Measurements from ENCODE around the gene SMAD5.

SMAD5 gene

DNA sequence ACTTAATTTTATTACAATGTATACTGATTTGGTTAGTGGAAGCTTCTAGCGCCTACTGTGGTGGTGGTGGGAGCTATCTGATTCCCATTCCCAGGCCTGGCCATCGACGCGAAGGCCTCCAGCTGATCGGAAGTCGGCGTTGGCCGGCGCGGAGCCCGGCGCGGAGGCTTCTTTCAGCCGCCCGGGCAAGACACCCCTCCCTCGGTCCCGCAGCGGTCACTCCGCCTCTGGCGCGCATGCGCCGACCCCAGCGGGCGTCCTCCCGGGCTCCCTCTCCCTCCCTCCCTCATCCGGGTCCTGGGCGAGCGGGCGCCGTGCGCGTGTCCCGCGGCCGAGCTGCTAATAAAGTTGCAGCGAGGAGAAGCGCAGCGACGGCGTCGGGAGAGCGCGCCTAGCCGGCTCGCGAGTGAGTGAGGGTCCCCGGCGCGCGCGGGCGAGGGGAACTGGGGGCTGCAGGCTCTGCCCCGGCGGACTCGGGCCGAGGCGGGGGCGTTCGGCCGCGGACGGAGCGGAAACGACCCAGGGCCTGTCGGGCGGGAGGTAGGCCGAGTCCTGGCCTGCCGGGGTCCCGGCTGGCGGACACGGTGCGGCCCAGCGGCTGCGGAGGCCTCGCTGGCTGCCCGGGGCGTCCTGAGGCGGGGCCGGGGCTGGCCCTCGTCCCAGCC is at the start of gene SMAD5:
SMAD5 (plus strand) TSS at position 289 of the 665 bp plus-strand sequence. CDS start 20,916 bp downstream, outside the sequence.
- DNase-seq, result peak; percentile 88

GRCh38 chr5:136084698-136085097 is 47.9 kb upstream of the SMAD5 start:
- no peak for DNase-seq

DNA sequence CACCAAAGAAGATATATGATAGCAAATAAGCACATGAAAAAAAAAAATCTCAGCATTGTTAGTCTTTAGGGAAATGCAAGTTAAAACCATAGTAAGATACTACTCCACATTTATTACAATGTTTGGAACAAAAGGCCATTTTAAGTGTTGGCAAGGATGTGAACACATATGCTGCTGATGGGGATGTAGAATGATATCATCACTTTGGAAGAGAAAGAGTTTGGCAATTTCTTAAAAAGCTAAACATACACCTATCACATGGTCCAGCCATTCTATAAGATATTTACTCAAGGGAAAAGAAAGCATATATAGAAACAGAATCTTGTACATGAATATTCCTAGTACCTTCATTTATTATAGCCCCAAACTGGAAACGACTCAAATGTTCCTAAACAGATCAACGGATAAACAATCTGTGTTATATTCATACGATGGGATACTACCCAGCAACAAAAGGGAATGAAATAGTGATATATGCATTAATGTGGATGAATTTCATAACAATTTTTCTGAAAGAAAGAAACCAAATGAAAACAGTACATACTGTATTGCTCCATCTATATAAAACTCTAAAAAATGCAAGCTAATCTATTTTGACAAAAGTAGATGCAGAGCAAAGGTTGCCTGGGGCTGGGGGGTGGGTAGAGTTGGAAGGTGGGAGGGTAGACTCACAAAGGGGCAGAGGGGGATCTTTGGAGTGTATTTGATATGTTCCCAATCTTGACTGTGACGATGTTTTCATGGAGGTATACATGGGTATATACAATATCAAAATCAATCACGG is 45.7 kb upstream of the SMAD5 start:
- no peak for DNase-seq

- no peak for DNase-seq
These were observed 44.4 kb upstream of the SMAD5 start for GRCh38 chr5:136087961-136088871.

DNA sequence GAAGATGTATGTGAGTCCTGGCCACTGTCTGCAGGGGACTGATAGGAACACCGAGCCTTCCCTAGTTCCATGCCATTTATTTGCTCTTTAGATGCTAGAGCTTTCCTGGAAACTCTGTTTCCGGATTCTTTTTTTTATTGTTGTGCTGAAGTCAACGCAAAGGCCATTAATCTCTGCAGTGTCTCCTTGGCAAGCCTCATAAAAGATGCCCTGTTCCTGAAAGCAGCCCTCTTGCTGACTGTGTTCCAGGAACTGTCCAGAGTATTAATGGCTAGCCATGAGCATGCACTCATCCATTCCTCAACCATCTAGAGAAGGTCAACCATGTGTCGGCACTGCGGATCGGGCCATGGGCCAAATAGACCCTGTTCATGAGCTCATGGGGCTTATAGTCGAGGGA is 42.9 kb upstream of the SMAD5 start:
- DNase-seq, result no peak

GRCh38 chr5:136090319-136090718 is 42.3 kb upstream of the SMAD5 start:
- DNase-seq, result no peak

- DNase-seq, result no peak
These were observed 38.3 kb upstream of the SMAD5 start for GRCh38 chr5:136094189-136094912.

DNA sequence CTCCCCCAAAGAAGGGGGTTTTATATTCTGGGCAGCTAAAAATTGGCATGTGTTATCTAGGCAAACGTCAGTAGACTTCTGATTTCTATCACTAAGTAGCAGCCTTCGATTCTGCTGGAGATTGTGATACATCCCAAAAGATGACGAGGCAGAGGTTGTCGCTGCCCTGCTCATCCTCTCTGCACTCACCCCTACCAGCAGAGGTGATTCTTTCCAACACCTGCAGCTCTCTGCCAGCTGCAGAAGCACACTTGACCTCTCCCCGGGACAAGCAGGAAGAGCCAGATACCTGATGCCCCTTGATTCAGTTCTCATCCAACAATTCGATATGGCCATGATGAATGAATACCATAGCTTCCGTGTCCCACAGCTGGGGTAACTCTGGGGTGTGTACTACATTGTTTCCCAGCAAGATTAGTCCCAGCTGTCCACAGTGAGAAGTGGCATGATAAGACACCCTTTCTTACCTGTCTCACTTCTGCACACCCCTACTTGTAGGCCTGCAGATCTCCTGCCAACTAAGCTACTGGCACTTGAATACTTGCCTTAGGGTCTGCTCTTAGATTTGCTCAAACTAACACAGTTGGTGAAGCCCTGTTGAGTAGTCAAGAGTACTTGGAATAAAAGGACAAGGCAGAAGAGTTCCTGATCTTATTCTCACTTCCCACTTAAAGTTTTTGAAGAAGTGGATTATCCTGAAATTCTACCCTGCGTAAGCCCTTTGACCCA is 37.6 kb upstream of the SMAD5 start:
- no peak for DNase-seq

GRCh38 chr5:136098176-136098575 is 34.5 kb upstream of the SMAD5 start:
- no peak for DNase-seq

DNA sequence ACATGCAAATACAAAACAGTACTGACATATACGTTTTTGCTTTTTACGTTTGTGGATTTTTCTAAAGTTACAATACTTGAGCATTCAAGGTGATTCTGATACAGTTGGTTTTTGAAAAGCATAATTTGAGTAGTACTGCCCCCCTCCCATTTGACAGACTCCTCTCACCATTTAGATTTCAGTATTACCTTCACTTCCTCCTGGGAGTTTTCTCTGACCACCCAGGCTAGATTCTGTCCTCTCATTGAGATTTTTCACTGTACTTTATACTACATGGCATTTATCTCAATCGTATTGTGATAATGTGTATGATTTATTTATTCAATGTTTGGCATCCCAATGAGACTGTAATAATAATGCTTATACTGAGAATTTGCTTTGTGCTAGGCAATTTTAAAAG is 32.8 kb upstream of the SMAD5 start:
- no peak for DNase-seq

GRCh38 chr5:136101884-136102283 is 30.8 kb upstream of the SMAD5 start:
- no peak for DNase-seq

- DNase-seq, result no peak
These were observed 29.5 kb upstream of the SMAD5 start for GRCh38 chr5:136103118-136103517.

GRCh38 chr5:136104306-136104965 is 28.2 kb upstream of the SMAD5 start:
- no peak for DNase-seq

GRCh38 chr5:136106351-136107031 is 26.2 kb upstream of the SMAD5 start:
- no peak for DNase-seq

DNA sequence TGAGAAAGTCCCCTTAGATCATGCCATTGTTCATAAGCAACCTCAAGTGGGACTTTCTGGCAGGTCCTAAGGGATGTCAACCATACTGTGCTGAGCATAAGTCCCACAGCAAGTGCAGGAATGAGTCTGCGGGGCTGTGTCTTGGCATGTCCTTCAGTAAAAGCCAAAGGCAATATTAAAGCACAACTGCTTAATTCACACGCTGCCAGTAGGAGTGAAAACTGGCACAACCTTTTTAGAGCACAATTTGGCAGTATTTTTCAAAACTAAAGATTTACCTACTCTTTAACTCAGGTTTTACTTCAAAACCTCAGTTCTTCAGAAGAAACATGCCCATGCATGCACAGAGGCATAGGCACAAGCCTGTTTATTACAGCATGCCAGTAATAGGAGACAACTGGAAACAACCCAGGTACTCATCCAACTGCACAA is 24.4 kb upstream of the SMAD5 start:
- DNase-seq, result no peak

GRCh38 chr5:136108766-136109165 is 23.9 kb upstream of the SMAD5 start:
- no peak for DNase-seq

DNA sequence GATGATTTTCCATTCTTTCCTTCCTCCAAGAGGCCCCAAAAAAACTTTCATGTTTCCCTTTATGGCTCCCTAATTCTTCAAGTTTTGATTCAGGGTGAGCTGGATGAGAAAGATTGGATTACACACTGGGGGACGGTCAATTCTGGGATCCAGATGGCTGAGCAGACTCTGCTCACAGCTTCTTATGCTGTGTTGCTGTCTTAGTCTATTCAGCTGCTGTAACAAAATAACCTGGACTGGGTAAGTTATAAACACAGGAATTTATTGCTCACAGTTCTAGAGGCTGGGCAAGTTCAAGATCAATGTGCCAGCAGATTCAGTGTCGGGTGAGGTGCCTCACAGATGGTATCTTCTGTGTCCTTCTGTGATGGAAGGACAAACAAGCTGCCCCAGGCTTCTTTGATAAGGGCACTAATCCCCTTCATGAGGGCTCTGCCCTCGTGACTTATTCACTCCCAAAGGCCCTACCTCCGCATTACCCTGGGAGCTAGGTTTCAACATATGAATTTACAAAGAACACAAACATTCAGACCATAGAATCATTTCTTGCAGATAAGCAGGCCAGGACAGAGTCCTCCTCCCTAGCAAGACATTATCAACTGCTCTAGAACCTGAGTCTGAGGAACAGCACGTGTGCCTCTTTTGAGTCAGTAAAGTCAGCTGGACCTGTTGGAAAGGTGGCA is 23.1 kb upstream of the SMAD5 start:
- no peak for DNase-seq

- no peak for DNase-seq
These were observed 19.0 kb upstream of the SMAD5 start for GRCh38 chr5:136113606-136114005.

GRCh38 chr5:136114414-136115125 is 18.1 kb upstream of the SMAD5 start:
- no peak for DNase-seq

Data from CD4-positive, alpha-beta T cell treated with Interleukin-12 subunit alpha and Interleukin-12 subunit beta, for 1 hour (primary cell).